ENCODE data around the gene SOCS2. TPM values are rescaled to one million over a fixed set of nuclear protein-coding genes. Genes with fewer than 3 reads are reported as not detected.
A peak's percentile ranks its signal among the peaks of the same experiment; 100 is the strongest.

Gene SOCS2
- polyA plus RNA-seq, 1 donor (not counting 4 experiments of a cell fraction or from before 2014, with no cell fraction given): 15.0 TPM

DNA sequence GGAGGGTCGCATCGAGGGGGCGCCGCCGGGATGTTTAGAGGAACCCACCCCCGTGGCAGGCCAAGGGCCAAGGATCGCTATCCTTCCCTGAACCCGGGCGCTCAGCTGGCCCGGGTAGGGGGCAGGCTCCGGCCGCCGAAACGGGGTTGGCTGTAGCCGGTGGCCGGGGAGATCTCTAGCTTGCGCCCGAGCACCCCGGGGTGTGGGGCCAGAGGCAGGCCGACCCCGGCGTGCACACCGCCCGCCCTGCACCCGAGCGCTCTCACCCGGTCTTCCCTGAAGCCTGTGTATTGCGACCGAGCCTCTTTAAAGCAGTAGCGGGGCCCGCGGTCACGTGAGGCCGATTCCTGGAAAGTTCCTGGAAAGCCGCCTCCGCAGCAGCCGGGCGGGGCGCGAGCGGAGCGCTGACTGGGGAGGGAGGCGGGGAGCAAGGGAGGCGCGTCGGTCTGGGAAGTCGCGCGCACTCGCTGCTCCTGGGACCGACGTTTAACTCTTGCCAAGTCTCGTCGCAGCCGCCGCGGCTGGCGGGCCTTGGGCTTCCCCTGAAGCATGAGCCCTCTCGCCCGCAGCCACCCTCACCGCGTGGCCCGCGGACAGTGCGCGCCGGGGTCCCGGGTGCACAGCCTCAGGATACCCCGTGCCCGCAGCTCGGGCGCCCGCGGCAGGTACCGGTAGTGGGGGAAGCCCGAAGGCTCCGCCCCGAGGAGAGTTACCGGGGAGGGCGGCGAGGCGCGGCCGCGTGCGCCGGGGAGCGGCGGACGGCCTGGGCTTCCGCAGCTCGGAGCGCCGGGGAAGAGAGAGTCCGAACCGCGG lies 1.7 kb upstream of the SOCS2 start:
- no peak for TF ChIP-seq EZH2 (IDR thresholded peaks at IDR 0.05; ENCODE audit: low read length)
- TF ChIP-seq, protein P1, sequence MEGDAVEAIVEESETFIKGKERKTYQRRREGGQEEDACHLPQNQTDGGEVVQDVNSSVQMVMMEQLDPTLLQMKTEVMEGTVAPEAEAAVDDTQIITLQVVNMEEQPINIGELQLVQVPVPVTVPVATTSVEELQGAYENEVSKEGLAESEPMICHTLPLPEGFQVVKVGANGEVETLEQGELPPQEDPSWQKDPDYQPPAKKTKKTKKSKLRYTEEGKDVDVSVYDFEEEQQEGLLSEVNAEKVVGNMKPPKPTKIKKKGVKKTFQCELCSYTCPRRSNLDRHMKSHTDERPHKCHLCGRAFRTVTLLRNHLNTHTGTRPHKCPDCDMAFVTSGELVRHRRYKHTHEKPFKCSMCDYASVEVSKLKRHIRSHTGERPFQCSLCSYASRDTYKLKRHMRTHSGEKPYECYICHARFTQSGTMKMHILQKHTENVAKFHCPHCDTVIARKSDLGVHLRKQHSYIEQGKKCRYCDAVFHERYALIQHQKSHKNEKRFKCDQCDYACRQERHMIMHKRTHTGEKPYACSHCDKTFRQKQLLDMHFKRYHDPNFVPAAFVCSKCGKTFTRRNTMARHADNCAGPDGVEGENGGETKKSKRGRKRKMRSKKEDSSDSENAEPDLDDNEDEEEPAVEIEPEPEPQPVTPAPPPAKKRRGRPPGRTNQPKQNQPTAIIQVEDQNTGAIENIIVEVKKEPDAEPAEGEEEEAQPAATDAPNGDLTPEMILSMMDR (optimal IDR thresholded peaks at IDR 0.05 in 1 of 3, IDR thresholded peaks at IDR 0.05 in 1 of 3, conservative IDR thresholded peaks at IDR 0.05 in 1 of 3; ENCODE audit: extremely low read depth in 1 of 3, insufficient read depth in 2 of 3, low read length in 3 of 3): peak in 1 of 3 experiments; percentile 9
- Histone ChIP-seq H3K79me2 (ENCODE audit: control insufficient read depth, insufficient read depth, low read length) (peaks cover 2% of the 10 kb centered on the region), H2AFZ (ENCODE audit: control insufficient read depth, low read length) (peak overlapping the region; percentile 76), H3K4me3 (ENCODE audit: control insufficient read depth in 2 of 3, extremely low read depth in 1 of 3, insufficient read depth in 2 of 3, low read depth in 1 of 3, low read length in 3 of 3) (peak overlapping the region; percentile 60 to 89 (median 88)), H3K4me2 (ENCODE audit: control insufficient read depth, extremely low read depth, insufficient read depth, low read depth, low read length) (peak overlapping the region; percentile 99), H3K9ac (ENCODE audit: control insufficient read depth, extremely low read depth, insufficient read depth, low read length) (peak overlapping the region; percentile 88), H3K27ac (ENCODE audit: control insufficient read depth, insufficient read depth, low read length) (peak overlapping the region; percentile 87), H3K9me3 (ENCODE audit: control insufficient read depth, low read depth, low read length) (no peaks in the 10 kb centered on the region), H4K20me1 (ENCODE audit: control insufficient read depth, extremely low read depth, insufficient read depth, low read length) (no peaks in the 10 kb centered on the region), H3K4me1 (ENCODE audit: control insufficient read depth, extremely low read depth, insufficient read depth, low read length) (peaks cover 16% of the 10 kb centered on the region), H3K36me3 (ENCODE audit: control insufficient read depth in 2 of 2, extremely low read depth in 1 of 2, insufficient read depth in 2 of 2, low read length in 2 of 2) (no peaks in the 10 kb centered on the region), H3K27me3 (ENCODE audit: control insufficient read depth, extremely low read depth, insufficient read depth, low read length) (peaks cover 15% of the 10 kb centered on the region), H3K9me1 (ENCODE audit: control insufficient read depth, extremely low read depth, insufficient read depth, low read length) (no peaks in the 10 kb centered on the region)
- dilution Hi-C loops (cut with MboI; ENCODE audit: extremely low pct_ligation_motif_present, low sequenced_read_pairs): no loop called here
- DNase-seq (ENCODE audit: low read depth, low spot score): no peak
- no peak for FAIRE-seq

DNA sequence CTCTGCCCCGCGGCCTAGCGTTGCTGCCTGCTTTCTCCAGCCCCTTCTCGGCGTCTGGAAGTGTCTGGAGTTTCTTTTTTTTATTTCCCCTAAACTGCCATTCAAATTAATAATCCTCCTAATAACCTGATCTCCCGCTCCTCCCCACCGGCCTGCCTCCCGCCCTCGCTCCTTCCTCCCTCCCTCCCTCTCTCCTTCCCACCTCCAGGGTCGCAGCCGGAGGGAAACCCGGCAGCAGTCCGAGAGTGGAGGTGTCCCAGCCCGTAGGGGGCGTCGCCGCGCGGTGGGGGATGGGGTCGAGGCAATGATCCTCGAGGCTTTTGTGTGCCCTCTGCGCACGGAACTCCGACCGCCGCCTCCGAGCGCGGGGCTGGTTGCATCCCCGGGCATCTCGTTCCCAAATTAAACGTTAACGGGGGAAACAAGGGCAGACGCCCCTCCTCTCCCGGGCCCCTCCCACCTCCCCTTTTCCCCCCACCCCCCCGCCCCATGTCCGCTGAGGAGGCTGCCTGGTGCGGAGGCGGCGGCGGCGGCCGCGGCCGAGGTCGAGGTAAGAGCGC lies 1.0 kb upstream of the SOCS2 start:
- peaks cover 16% of the 10 kb centered on the region for H3K4me1 ChIP-seq (ENCODE audit: control insufficient read depth, extremely low read depth, insufficient read depth, low read length)
- H3K79me2 ChIP-seq (ENCODE audit: control insufficient read depth, insufficient read depth, low read length): peaks cover 2% of the 10 kb centered on the region
- DNase-seq (ENCODE audit: low read depth, low spot score): no peak
- H3K9me1 ChIP-seq (ENCODE audit: control insufficient read depth, extremely low read depth, insufficient read depth, low read length): no peaks in the 10 kb centered on the region
- no peaks in the 10 kb centered on the region for H3K36me3 ChIP-seq (ENCODE audit: control insufficient read depth in 2 of 2, extremely low read depth in 1 of 2, insufficient read depth in 2 of 2, low read length in 2 of 2)
- peak overlapping the region; percentile 87 for H3K27ac ChIP-seq (ENCODE audit: control insufficient read depth, insufficient read depth, low read length)
- H3K4me3 ChIP-seq (ENCODE audit: control insufficient read depth in 2 of 3, extremely low read depth in 1 of 3, insufficient read depth in 2 of 3, low read depth in 1 of 3, low read length in 3 of 3): peak overlapping the region; percentile 60 to 89 (median 88)
- H3K4me2 ChIP-seq (ENCODE audit: control insufficient read depth, extremely low read depth, insufficient read depth, low read depth, low read length): peak overlapping the region; percentile 99
- FAIRE-seq: no peak
- no peak for TF ChIP-seq EZH2 (IDR thresholded peaks at IDR 0.05; ENCODE audit: low read length)
- TF ChIP-seq, protein P1 (optimal IDR thresholded peaks at IDR 0.05 in 1 of 3, IDR thresholded peaks at IDR 0.05 in 1 of 3, conservative IDR thresholded peaks at IDR 0.05 in 1 of 3; ENCODE audit: extremely low read depth in 1 of 3, insufficient read depth in 2 of 3, low read length in 3 of 3): peak in 2 of 3 experiments; percentile 15 to 65
- dilution Hi-C loops (cut with MboI; ENCODE audit: extremely low pct_ligation_motif_present, low sequenced_read_pairs): no loop called here
- H3K9ac ChIP-seq (ENCODE audit: control insufficient read depth, extremely low read depth, insufficient read depth, low read length): peak overlapping the region; percentile 88
- peak overlapping the region; percentile 76 for H2AFZ ChIP-seq (ENCODE audit: control insufficient read depth, low read length)
- H3K9me3 ChIP-seq (ENCODE audit: control insufficient read depth, low read depth, low read length): no peaks in the 10 kb centered on the region
- peaks cover 15% of the 10 kb centered on the region for H3K27me3 ChIP-seq (ENCODE audit: control insufficient read depth, extremely low read depth, insufficient read depth, low read length)
- H4K20me1 ChIP-seq (ENCODE audit: control insufficient read depth, extremely low read depth, insufficient read depth, low read length): no peaks in the 10 kb centered on the region

Data from keratinocyte (primary cell).